ENCODE measurements around the gene UBE2M.
A peak's percentile ranks its signal among the peaks of the same experiment; 100 is the strongest.
"Not testable (repeated sequence)": the region's sequence is repeated elsewhere in the genome, so short reads cannot be mapped to it uniquely, and the experiment has no call there.

Gene UBE2M

GRCh38 chr19:58513694-58514563, 44.5 kb downstream of the UBE2M start:
- DNase-seq (ENCODE audit: low read depth in 2 of 3, low spot score in 2 of 3): peak; percentile 88 to 94 (median 92)

DNA sequence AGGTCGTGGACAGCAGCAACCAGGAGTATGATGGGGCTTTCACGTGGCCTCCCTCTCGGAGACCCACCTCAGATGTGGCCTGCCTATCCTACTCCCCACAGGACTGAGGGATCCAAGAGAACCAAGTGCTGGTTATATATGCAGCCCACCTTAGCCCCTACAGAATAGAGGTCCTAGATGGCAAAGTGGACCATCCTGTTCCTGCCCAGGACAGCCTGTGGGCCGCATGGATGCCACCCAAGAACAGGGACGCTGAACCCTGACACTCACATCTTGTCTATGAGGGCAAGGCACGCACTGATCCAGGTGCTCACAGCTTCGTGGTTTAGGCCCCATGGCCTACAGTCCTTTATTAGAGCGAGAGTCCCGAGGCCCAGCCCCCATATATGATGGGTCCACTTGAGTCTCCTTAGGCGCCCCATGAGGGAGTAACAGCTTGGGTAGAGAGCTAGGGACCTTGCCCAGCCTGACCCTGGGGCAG, 45.2 kb downstream of the UBE2M start:
- DNase-seq (ENCODE audit: low read depth in 2 of 3, low spot score in 2 of 3): no peak

- no peak for DNase-seq (ENCODE audit: low read depth in 2 of 3, low spot score in 2 of 3)
Observed at GRCh38 chr19:58511353-58512208, 46.8 kb downstream of the UBE2M start, which contains the start of gene SLC27A5. Gene SLC27A5 (minus strand): TSS chr19:58511992. CDS start chr19:58511955, 37 bp downstream.

DNA sequence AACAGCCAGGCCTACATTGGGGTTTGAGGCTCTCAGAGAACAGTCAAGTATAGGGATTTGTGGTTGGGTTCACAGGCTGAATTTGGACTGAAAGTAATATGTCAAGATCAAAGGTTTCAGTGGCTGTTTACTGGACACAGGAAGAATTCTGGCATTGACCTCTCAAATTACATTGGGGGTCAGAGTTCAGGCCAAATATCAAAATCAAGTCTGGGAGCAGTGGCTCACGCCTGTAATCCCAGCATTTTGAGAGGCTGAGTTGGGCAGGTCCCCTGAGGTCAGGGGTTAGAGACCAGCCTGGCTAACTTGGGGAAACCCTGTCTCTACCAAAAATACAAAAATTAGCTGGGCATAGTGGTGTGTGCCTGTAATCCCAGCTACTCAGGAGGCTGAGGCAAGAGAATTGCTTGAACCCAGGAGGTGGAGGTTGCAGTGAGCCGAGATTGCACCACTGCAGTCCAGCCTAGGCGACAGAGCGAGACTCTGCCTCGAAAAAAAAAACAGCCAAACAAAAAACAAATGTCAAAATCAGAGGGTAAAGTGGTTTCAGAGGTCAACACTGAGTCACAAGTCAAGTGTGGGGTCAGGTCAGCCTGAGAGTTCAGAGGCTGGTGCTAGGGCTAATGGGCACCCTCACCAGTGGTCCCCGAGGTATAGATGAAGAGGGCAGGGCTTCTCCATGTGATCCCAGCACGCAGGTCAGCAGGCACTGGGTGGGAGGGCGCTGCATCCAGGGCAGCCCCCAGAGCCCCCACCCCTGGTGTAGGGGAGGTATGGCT, 48.1 kb downstream of the UBE2M start:
- no peak for DNase-seq (ENCODE audit: low read depth in 2 of 3, low spot score in 2 of 3)

GRCh38 chr19:58509731-58510083, 48.7 kb downstream of the UBE2M start:
- no peak for DNase-seq (ENCODE audit: low read depth in 2 of 3, low spot score in 2 of 3)

DNA sequence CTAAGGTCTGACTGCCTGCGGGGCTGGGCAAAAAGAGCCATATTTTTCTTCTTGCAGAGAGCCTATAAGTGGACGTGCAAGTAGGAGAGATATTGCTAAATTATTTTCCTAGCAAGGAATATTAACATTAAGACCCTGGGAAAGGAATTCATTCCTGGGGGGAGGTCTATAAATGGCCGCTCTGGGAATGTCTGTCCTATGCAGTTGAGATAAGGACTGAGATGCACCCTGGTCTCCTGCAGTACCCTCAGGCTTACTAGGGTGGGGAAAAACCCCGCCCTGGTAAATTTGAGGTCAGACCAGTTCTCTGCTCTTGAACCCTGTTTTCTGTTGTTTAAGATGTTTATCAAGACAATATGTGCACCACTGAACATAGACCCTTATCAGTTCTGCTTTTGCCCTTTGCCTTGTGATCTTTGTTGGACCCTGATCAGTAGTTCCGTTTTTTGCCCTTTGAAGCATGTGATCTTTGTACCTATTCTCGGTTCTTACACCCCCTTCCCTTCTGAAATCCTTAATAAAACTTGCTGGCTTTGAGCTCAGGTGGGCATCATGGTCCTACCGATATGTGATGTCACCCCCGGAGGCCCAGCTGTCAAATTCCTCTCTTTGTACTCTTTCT, 50.7 kb downstream of the UBE2M start:
- not testable (repeated sequence) for DNase-seq (ENCODE audit: low read depth in 2 of 3, low spot score in 2 of 3)
